Neural cell (in vitro differentiated cells): Measurements from ENCODE around the gene OPN4. TPM values are rescaled to one million over a fixed set of nuclear protein-coding genes. Genes with fewer than 3 reads are reported as not detected.

Experiments used
- H2AFZ ChIP-seq: fragments of 200-600, 300-800 bp; sonication (generic), shearing (Covaris generic); 2 replicates; pipeline ENCODE4 v1.6.0; 2014; ENCODE audit warnings: low read depth, mild to moderate bottlenecking, antibody characterized with exemption, low read length, moderate library complexity
- H3F3A ChIP-seq: fragments of 200-600 bp; shearing (Covaris generic); 2 replicates; pipeline ENCODE4 v1.6.1; 2016; ENCODE audit warnings: mild to moderate bottlenecking, moderate library complexity, mixed read lengths, antibody characterized with exemption, low read length; ENCODE audit not compliant: insufficient read depth, poor library complexity, severe bottlenecking
- H3K27ac ChIP-seq: fragments of 200-600, 300-800 bp; sonication (generic), shearing (Covaris generic); 2 replicates; pipeline ENCODE4 v1.5.1; 2014; ENCODE audit warnings: mild to moderate bottlenecking, low read length, moderate library complexity
- H3K27me3 ChIP-seq: fragments of 300-800, 200-600 bp; sonication (generic), shearing (Covaris generic); 2 replicates; pipeline ENCODE4 v1.6.0; 2014; ENCODE audit warnings: mild to moderate bottlenecking, low read depth, low read length, moderate library complexity; ENCODE audit not compliant: insufficient read depth
- H3K36me3 ChIP-seq: fragments of 300-800, 200-600 bp; sonication (generic), shearing (Covaris generic); 2 replicates; pipeline ENCODE4 v1.5.1; 2014; ENCODE audit warnings: mild to moderate bottlenecking, antibody characterized with exemption, low read length, moderate library complexity; ENCODE audit not compliant: insufficient read depth
- H3K4me2 ChIP-seq: fragments of 300-800, 200-600 bp; sonication (generic), shearing (Covaris generic); 2 replicates; pipeline ENCODE4 v1.6.0; 2014; ENCODE audit warnings: mild to moderate bottlenecking, low read length
- H3K4me3 ChIP-seq: fragments of 300-800, 200-600 bp; sonication (generic), shearing (Covaris generic); 2 replicates; pipeline ENCODE4 v1.5.1; 2014; ENCODE audit warnings: mild to moderate bottlenecking, low read length, moderate library complexity
- H3K79me2 ChIP-seq: fragments of 200-600 bp; shearing (Covaris generic); replicated peaks from 2 replicates; pipeline ENCODE4 v1.6.0; 2014; ENCODE audit warnings: mild to moderate bottlenecking, low read length, moderate library complexity; ENCODE audit not compliant: insufficient read depth
- H3K9ac ChIP-seq: fragments of 300-800, 200-600 bp; sonication (generic), shearing (Covaris generic); 2 replicates; pipeline ENCODE4 v1.6.1; 2016; ENCODE audit warnings: mild to moderate bottlenecking, low read length, mixed read lengths
- H3K9me2 ChIP-seq: fragments of 200-600 bp; shearing (Covaris generic); 2 replicates; pipeline ENCODE4 v1.6.1; 2016; ENCODE audit warnings: mild to moderate bottlenecking, low read length, mixed read lengths; ENCODE audit not compliant: insufficient read depth
- H3K9me3 ChIP-seq: fragments of 200-600, 300-800 bp; sonication (generic), shearing (Covaris generic); 2 replicates; pipeline ENCODE4 v1.6.1; 2016; ENCODE audit warnings: mild to moderate bottlenecking, mixed run types, low read length, moderate library complexity, mixed read lengths
- H4K20me1 ChIP-seq: fragments of 200-600 bp; shearing (Covaris generic); 2 replicates; pipeline ENCODE4 v1.6.1; 2016; ENCODE audit warnings: mild to moderate bottlenecking, mixed run types; ENCODE audit not compliant: insufficient read depth
- EP300 ChIP-seq: fragments of 450-650 bp; conservative IDR thresholded peaks from 2 replicates; pipeline ENCODE4 v1.6.1; 2014; ENCODE audit warnings: antibody characterized with exemption, mild to moderate bottlenecking, moderate library complexity; ENCODE audit not compliant: poor library complexity, severe bottlenecking
- EZH2 ChIP-seq: fragments of 200-600, 300-800 bp; shearing (Covaris generic), sonication (generic); IDR thresholded peaks from 2 replicates; pipeline ENCODE4 v1.6.1; 2014; ENCODE audit warnings: antibody characterized with exemption, low read length, borderline replicate concordance, mild to moderate bottlenecking; ENCODE audit not compliant: insufficient read depth, poor library complexity, severe bottlenecking
- MXI1 ChIP-seq: fragments of 450-650 bp; conservative IDR thresholded peaks from 2 replicates; pipeline ENCODE4 v1.6.1; 2014; ENCODE audit warnings: antibody characterized with exemption, mild to moderate bottlenecking; ENCODE audit not compliant: poor library complexity, severe bottlenecking
- POLR2AphosphoS5 ChIP-seq: IDR thresholded peaks from 2 replicates; pipeline ENCODE4 v1.6.1; 2012
- RAD21 ChIP-seq: fragments of 450-650 bp; conservative IDR thresholded peaks from 2 replicates; pipeline ENCODE4 v1.6.1; 2014; ENCODE audit warnings: antibody characterized with exemption, mild to moderate bottlenecking, moderate library complexity
- REST ChIP-seq: IDR thresholded peaks from 2 replicates; pipeline ENCODE4 v1.6.1; 2012; ENCODE audit warnings: borderline replicate concordance
- SMC3 ChIP-seq: fragments of 450-650 bp; conservative IDR thresholded peaks from 2 replicates; pipeline ENCODE4 v1.6.1; 2014; ENCODE audit warnings: antibody characterized with exemption, mild to moderate bottlenecking, moderate library complexity; ENCODE audit not compliant: poor library complexity
- TAF1 ChIP-seq: IDR thresholded peaks from 2 replicates; pipeline ENCODE4 v1.6.1; 2012; ENCODE audit warnings: low read depth
- polyA plus RNA-seq: library from polyadenylated mRNA; depleted of rRNA; stranded (reverse); fragments of >200 nt; gene quantifications from 2 replicates; pipeline ENCODE4 v1.2.3, GENCODE V29; 2014
- TF ChIP-seq, protein P1 (sequence below): fragments of 450-650 bp; IDR thresholded peaks from 2 replicates; pipeline ENCODE4 v1.5.1; 2014; ENCODE audit warnings: antibody characterized with exemption, mild to moderate bottlenecking, moderate library complexity; ENCODE audit not compliant: poor library complexity, severe bottlenecking

OPN4 gene
- polyA plus RNA-seq, 1 donor from 2014 or later, result not detected

DNA sequence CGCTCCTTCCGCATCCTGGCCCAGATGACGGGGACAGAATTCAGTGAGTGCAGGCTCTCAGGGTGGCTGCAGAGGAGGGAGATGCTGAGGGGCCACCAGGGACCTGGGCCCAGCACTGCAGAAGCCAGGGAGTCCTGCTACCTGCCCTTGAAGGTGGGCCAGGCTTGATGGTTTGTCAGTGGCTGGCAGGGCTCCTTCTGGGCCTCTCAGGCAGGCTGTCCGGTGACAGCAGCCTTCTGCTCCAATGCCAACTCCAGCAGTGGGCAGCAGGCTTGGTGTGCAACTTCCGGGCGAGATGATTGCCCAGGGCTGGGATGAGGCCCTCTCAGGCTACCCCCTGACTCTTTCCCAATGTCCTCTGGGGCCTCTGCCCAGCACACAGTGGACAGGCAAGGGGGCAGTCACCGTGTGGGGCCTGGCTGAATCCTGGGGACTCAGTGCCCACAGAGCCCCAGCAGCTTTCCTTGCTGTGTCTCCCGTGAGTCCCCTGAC, 37.7 kb downstream of the OPN4 start:
- Histone ChIP-seq H3K4me3 (no peak overlapping the region), H3K9me3 (no peaks in the 10 kb centered on the region), H3K4me2 (no peak overlapping the region), H4K20me1 (no peaks in the 10 kb centered on the region), H3K9ac (no peak overlapping the region), H2AFZ (no peak overlapping the region), H3K27me3 (no peaks in the 10 kb centered on the region), H3K27ac (no peak overlapping the region), H3F3A (no peaks in the 10 kb centered on the region), H3K9me2 (no peaks in the 10 kb centered on the region), H3K79me2 (no peaks in the 10 kb centered on the region), H3K36me3 (no peaks in the 10 kb centered on the region)
- TF ChIP-seq TAF1 (no peak), EP300 (no peak), SMC3 (no peak), EZH2 (no peak), POLR2AphosphoS5 (no peak), MXI1 (no peak), REST (no peak), RAD21 (no peak)
- TF ChIP-seq, protein P1, sequence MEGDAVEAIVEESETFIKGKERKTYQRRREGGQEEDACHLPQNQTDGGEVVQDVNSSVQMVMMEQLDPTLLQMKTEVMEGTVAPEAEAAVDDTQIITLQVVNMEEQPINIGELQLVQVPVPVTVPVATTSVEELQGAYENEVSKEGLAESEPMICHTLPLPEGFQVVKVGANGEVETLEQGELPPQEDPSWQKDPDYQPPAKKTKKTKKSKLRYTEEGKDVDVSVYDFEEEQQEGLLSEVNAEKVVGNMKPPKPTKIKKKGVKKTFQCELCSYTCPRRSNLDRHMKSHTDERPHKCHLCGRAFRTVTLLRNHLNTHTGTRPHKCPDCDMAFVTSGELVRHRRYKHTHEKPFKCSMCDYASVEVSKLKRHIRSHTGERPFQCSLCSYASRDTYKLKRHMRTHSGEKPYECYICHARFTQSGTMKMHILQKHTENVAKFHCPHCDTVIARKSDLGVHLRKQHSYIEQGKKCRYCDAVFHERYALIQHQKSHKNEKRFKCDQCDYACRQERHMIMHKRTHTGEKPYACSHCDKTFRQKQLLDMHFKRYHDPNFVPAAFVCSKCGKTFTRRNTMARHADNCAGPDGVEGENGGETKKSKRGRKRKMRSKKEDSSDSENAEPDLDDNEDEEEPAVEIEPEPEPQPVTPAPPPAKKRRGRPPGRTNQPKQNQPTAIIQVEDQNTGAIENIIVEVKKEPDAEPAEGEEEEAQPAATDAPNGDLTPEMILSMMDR, result no peak

GRCh38 chr10:86692664-86693063, 38.3 kb downstream of the OPN4 start:
- no peak overlapping the region for H3K4me3 ChIP-seq
- no peak overlapping the region for H3K9ac ChIP-seq

More at GRCh38 chr10:86692664-86693063, 38.3 kb downstream of the OPN4 start:
- Histone ChIP-seq H3F3A (no peaks in the 10 kb centered on the region), H3K36me3 (no peaks in the 10 kb centered on the region), H3K9me2 (no peaks in the 10 kb centered on the region), H3K4me2 (no peak overlapping the region), H2AFZ (no peak overlapping the region), H3K27ac (no peak overlapping the region), H3K79me2 (no peaks in the 10 kb centered on the region), H3K27me3 (no peaks in the 10 kb centered on the region), H3K9me3 (no peaks in the 10 kb centered on the region), H4K20me1 (no peaks in the 10 kb centered on the region)
- TF ChIP-seq SMC3, result no peak
- TF ChIP-seq EP300, result no peak
- TF ChIP-seq TAF1, result no peak
- no peak for TF ChIP-seq RAD21
- TF ChIP-seq EZH2, result no peak
- TF ChIP-seq, protein P1, result no peak
- no peak for TF ChIP-seq REST
- TF ChIP-seq POLR2AphosphoS5, result no peak
- TF ChIP-seq MXI1, result no peak
